A673 (cell line): ENCODE results near the gene LRP8.

Source experiments
- EZH2 ChIP-seq: fragments of 200-600 bp; sonication (generic); IDR thresholded peaks from 2 replicates; pipeline ENCODE4 v1.6.1; 2017; ENCODE audit warnings: borderline replicate concordance, low read depth, mild to moderate bottlenecking, mixed read lengths, antibody characterized with exemption, low read length; ENCODE audit not compliant: poor library complexity, severe bottlenecking
- TF ChIP-seq, protein P1 (sequence below): fragments of 300-800, 200-600 bp; sonication (generic); conservative IDR thresholded peaks from 2 replicates; pipeline ENCODE4 v1.5.1; 2017; ENCODE audit warnings: low read depth, mild to moderate bottlenecking, antibody characterized with exemption, low read length, moderate library complexity, mixed read lengths

DNA sequence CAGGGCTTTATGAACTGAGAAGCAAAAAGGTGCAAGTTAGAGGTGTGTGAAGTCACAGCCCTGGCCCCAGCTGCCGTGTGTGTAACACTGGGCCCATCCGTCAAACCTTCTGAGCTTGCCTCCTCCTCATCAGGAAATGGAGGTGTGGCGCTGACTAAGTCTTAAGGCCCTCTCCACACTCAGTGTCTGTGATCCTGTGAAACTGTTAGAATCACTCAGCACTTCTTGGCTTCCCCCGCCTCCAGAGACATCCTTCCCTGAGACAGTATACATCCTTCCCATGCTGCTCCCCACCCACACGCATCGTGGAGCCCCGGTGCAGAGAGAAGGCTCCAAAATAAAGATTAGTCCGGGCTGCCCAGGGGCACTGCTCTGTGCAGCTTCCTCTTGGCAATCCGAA lies 33.3 kb downstream of the LRP8 start:
- TF ChIP-seq EZH2, result no peak
- TF ChIP-seq, protein P1, sequence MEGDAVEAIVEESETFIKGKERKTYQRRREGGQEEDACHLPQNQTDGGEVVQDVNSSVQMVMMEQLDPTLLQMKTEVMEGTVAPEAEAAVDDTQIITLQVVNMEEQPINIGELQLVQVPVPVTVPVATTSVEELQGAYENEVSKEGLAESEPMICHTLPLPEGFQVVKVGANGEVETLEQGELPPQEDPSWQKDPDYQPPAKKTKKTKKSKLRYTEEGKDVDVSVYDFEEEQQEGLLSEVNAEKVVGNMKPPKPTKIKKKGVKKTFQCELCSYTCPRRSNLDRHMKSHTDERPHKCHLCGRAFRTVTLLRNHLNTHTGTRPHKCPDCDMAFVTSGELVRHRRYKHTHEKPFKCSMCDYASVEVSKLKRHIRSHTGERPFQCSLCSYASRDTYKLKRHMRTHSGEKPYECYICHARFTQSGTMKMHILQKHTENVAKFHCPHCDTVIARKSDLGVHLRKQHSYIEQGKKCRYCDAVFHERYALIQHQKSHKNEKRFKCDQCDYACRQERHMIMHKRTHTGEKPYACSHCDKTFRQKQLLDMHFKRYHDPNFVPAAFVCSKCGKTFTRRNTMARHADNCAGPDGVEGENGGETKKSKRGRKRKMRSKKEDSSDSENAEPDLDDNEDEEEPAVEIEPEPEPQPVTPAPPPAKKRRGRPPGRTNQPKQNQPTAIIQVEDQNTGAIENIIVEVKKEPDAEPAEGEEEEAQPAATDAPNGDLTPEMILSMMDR, result no peak
